Lower leg skin (tissue), 4 donors: Measurements from ENCODE around the gene PITPNB. TPM values are rescaled to one million over a fixed set of nuclear protein-coding genes. Genes with fewer than 3 reads are reported as not detected.

Experiments
- DNase-seq, 2 donors: peaks; one replicate each; pipeline ENCODE4 v3.0.0-alpha.2; 2019; ENCODE audit warnings: low spot score in 2 of 2
- H3K4me3 ChIP-seq: fragments of 200-600 bp; sonication (generic); 2 replicates; pipeline ENCODE4 v1.5.1; 2017; ENCODE audit warnings: mild to moderate bottlenecking, low read depth; ENCODE audit not compliant: poor library complexity, severe bottlenecking
- CTCF ChIP-seq, 3 donors: fragments of 450-650 bp; IDR thresholded peaks; one replicate each; pipeline ENCODE4 v1.5.1; 2016; ENCODE audit warnings: antibody characterized with exemption in 3 of 3, mild to moderate bottlenecking in 3 of 3, moderate library complexity in 2 of 3
- POLR2A ChIP-seq, 2 donors: fragments of 450-650 bp; IDR thresholded peaks; one replicate each; pipeline ENCODE4 v1.6.1; 2016 to 2017; ENCODE audit warnings: antibody characterized with exemption in 2 of 2, mild to moderate bottlenecking in 1 of 2, moderate library complexity in 1 of 2
- WGBS, 2 donors: methylation state at CpG; one replicate each; pipeline ENCODE4 v1.1.5; 2018; 5-methylcytosine and 5-hydroxymethylcytosine counted together
- intact Hi-C: fragments of 100-400 bp; cut with DNase I; formaldehyde crosslinking; loops from one replicate; pipeline ENCODE4 v1.15.0; 2023; ENCODE audit warnings: low total_unique reads
- total RNA-seq, 4 donors: library from RNA; depleted of rRNA; stranded (reverse); fragments of >200 nt; gene quantifications; one replicate each; pipeline ENCODE4 v1.1.0, GENCODE V29; 2016

PITPNB gene
- total RNA-seq, 4 donors from 2014 or later = 22.1 to 36.5 (median 29.7) TPM

- no peak overlapping the region for H3K4me3 ChIP-seq
Measured at GRCh38 chr22:27903805-27904473, 15.1 kb downstream of the PITPNB start.

GRCh38 chr22:27900153-27900552, 18.9 kb downstream of the PITPNB start:
- intact Hi-C loops = no loop called here
- WGBS, 2 donors = 94 to 96% methylated on average over 1 of the region's 1 CpG
- no peak for DNase-seq
- TF ChIP-seq CTCF (IDR thresholded peaks at IDR 0.05) (no peak), POLR2A (IDR thresholded peaks at IDR 0.05) (no peak)
- H3K4me3 ChIP-seq = no peak overlapping the region

More at GRCh38 chr22:27903805-27904473, 15.1 kb downstream of the PITPNB start:
- TF ChIP-seq CTCF (IDR thresholded peaks at IDR 0.05) (no peak), POLR2A (IDR thresholded peaks at IDR 0.05) (no peak)
- 91 to 92% methylated on average over 3 of the region's 3 CpGs for WGBS, 2 donors
- intact Hi-C loops = no loop called here
- DNase-seq = no peak

GRCh38 chr22:27896245-27896644, 22.8 kb downstream of the PITPNB start:
- no peak for TF ChIP-seq POLR2A (IDR thresholded peaks at IDR 0.05)
- TF ChIP-seq CTCF (IDR thresholded peaks at IDR 0.05) = no peak
- WGBS, 2 donors = 91 to 93% methylated on average over 6 of the region's 6 CpGs

GRCh38 chr22:27895600-27895999, 23.5 kb downstream of the PITPNB start:
- WGBS, 2 donors = 84 to 89% methylated on average over 4 of the region's 4 CpGs
- DNase-seq = no peak
- intact Hi-C loops = no loop called here
- TF ChIP-seq CTCF (IDR thresholded peaks at IDR 0.05) (no peak), POLR2A (IDR thresholded peaks at IDR 0.05) (no peak)
- no peak overlapping the region for H3K4me3 ChIP-seq

More at GRCh38 chr22:27896245-27896644, 22.8 kb downstream of the PITPNB start:
- DNase-seq = no peak
- H3K4me3 ChIP-seq = no peak overlapping the region
- intact Hi-C loops = no loop called here

DNA sequence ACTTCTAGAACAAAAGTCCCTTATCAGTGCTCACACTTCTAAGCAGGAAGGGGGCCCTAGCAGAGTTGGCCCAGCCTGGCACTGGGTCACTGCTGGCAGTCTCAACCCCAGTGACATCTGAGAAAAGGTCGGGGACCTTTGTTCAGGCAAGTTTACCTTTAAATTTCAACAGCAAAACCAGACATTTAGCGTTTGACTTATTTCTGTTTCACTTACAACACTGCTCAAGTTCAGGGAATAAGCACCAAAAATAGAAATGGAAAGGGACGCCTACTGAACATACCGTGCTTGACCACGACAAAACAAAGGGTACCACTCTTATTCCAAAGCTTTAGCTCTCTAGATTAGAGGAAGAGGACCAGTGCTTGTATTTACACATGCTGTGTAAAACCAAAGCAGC, 26.2 kb downstream of the PITPNB start:
- intact Hi-C loops = no loop called here
- DNase-seq = no peak
- 76 to 78% methylated on average over 5 of the region's 5 CpGs for WGBS, 2 donors
- TF ChIP-seq CTCF (IDR thresholded peaks at IDR 0.05) (no peak), POLR2A (IDR thresholded peaks at IDR 0.05) (no peak)
- H3K4me3 ChIP-seq = no peak overlapping the region

GRCh38 chr22:27892064-27892463, 27.0 kb downstream of the PITPNB start:
- WGBS, 2 donors = 87 to 90% methylated on average over 4 of the region's 4 CpGs
- no peak overlapping the region for H3K4me3 ChIP-seq
- TF ChIP-seq POLR2A (IDR thresholded peaks at IDR 0.05) (no peak), CTCF (IDR thresholded peaks at IDR 0.05) (no peak)
- no peak for DNase-seq
- intact Hi-C loops = no loop called here
